NOMO-1 (cell line): ENCODE measurements around the gene HIRA.
A peak's percentile ranks its signal among the peaks of the same experiment; 100 is the strongest.

Experiments used
- DNase-seq, 2 experiments: peaks; one replicate each; lab custom pipeline; 2025; ENCODE audit not compliant: unreplicated experiment in 2 of 2; lab: John Stamatoyannopoulos, UW

HIRA gene

DNA sequence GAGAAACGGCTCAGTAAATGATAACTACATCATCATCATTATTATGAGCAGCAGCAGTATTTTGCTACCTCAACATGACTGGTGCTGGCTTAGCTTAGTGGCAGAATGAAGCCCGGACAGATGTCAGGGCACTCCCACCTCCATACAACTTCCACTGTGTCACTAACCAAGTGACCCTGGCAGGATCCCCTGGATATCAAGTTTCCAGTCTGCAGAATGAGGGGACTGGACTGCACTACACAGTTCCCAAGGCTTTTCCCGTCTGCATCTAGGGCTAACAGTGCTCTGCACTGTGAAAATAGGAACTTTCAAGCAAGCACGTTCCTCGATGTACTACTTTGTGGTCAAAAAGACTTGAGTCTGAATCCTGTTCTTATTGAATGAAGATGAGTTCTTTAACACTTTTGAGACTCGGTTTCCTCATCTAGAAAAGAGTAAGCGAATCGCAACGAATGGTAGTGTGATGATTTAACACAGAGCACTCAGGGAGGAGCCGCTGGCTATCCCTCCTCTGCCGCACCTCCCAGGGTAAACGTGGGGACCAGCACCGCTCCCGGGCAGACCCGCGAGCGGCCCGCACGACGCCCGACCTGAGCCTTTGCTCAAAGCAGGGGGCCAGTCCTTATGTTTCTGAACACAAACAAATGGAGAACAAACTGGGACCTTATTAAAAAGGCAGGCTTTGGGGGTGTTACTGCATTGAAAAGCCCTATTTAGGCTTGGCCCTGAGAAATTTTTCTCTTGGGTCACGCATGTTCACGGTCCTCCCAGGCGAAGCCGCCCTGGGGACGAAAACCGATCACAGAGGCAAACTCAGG is 140.9 kb downstream of the HIRA start:
- DNase-seq = peak in 1 of 2 experiments; percentile 29

- DNase-seq = no peak
Observed at GRCh38 chr22:19289475-19290161, 141.9 kb downstream of the HIRA start.

DNA sequence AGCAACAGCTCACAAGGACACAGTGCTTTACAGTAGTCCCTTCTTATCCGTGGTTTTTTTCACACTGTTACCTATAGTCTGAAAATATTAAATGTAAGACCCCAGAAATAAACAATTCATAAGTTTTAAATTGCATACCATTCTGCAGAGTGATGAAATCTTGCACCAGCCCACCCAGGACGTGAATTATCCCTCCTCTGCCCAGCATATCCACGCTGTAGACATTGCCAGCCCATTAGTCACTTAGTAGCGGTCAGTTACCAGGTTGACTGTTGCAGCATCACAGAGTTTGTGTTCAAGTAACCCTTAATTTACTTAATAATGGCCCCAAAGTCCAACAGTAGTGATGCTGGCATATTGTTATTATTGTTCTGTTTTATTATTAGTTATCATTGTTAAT is 143.6 kb downstream of the HIRA start:
- no peak for DNase-seq

DNA sequence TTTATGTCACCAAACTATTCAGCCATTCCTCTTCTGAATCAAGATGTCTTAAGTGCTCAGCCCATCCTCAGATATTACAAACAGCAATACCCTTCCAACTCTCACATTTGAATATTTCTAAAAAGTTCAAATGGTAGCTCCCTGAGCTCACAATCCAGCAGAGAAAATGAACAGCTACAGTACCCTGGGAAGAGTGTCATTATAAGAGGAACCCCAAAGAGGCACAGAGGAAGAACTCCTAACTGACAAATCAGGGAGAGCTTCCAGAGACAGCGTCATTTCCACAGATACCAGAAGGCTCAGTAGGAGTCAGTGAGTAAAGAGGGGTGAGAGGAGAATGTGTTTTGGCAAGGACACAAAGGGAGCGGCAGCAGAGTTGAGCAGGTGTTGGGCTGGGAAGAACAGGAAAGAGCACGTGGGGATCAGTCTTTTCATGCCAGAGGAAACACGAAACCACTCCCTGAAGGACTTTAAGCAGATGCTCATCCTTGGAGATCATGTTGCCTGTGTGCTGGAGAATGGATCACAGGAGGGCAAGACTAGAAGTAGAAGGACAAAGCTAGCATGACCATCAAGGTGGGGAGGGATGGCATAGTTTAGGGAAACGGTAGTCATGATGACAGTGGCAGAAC is 144.3 kb downstream of the HIRA start:
- no peak for DNase-seq

GRCh38 chr22:19285831-19286230 is 145.7 kb downstream of the HIRA start:
- no peak for DNase-seq
